Sigmoid colon (tissue), 7 donors: Measurements from ENCODE around the gene ST8SIA1. TPM values are rescaled to one million over a fixed set of nuclear protein-coding genes. Genes with fewer than 3 reads are reported as not detected.

Experiments used
- DNase-seq: peaks from one replicate; pipeline ENCODE4 v3.0.0-alpha.2; 2019
- H3K27ac ChIP-seq, 4 donors: fragments of 200-600 bp; sonication (generic); one replicate each; pipeline ENCODE4 v1.5.1; 2016 to 2019; ENCODE audit warnings: mild to moderate bottlenecking in 1 of 4
- H3K27me3 ChIP-seq, 3 donors: fragments of 200-600 bp; sonication (generic); one replicate each; pipeline ENCODE4 v1.5.1; 2019; ENCODE audit warnings: mild to moderate bottlenecking in 1 of 3
- H3K36me3 ChIP-seq, 4 donors: fragments of 200-600 bp; sonication (generic); one replicate each; pipeline ENCODE4 v1.5.1; 2016 to 2019
- H3K4me1 ChIP-seq, 4 donors: fragments of 200-600 bp; sonication (generic); one replicate each; pipeline ENCODE4 v1.5.1; 2017 to 2019
- H3K4me3 ChIP-seq, 4 donors: fragments of 200-600 bp; sonication (generic); one replicate each; pipeline ENCODE4 v1.5.1; 2017 to 2019; ENCODE audit warnings: mild to moderate bottlenecking in 2 of 4, moderate library complexity in 1 of 4
- H3K9me3 ChIP-seq, 4 donors: fragments of 200-600 bp in 3 of 4; sonication (generic) in 3 of 4; one replicate each; pipeline versions ENCODE4 v1.5.1 to v1.6.1; 2013 to 2019
- EP300 ChIP-seq, 4 donors: sonication (generic); formaldehyde crosslinking; IDR thresholded peaks; one replicate each; pipeline ENCODE4 v1.6.1; 2017; ENCODE audit warnings: antibody characterized with exemption in 4 of 4
- POLR2A ChIP-seq, 2 donors: fragments of 450-650 bp; IDR thresholded peaks; one replicate each; pipeline ENCODE4 v1.6.1; 2016; ENCODE audit warnings: antibody characterized with exemption in 2 of 2, mild to moderate bottlenecking in 2 of 2, moderate library complexity in 2 of 2
- POLR2AphosphoS5 ChIP-seq, 4 donors: sonication (generic); formaldehyde crosslinking; IDR thresholded peaks; one replicate each; pipeline ENCODE4 v1.6.1; 2017; ENCODE audit warnings: antibody characterized with exemption in 4 of 4
- WGBS, 2 donors: extraction: QIAGEN DNeasy Blood & Tissue Kit; methylation state at CpG; one replicate each; pipeline ENCODE4 v1.1.7; 2013; 5-methylcytosine and 5-hydroxymethylcytosine counted together
- intact Hi-C: fragments of 100-400 bp; cut with DNase I; formaldehyde crosslinking; loops from one replicate; pipeline ENCODE4 v1.15.1; 2023
- polyA plus RNA-seq, 3 donors: library from polyadenylated mRNA; stranded (reverse); fragments of 200-250 nt; gene quantifications; one replicate each; pipeline ENCODE4 v1.2.3, GENCODE V29; 2013
- total RNA-seq, 4 donors: library from RNA; depleted of rRNA; stranded (reverse); fragments of >200 nt; gene quantifications; one replicate each; pipeline ENCODE4 v1.1.0, GENCODE V29; 2016
- TF ChIP-seq, protein P1 (sequence below), 4 experiments: fragments of 450-650 bp in 3 of 4; fragments of 200-600 bp in 1 of 4; IDR thresholded peaks; one replicate each; pipeline ENCODE4 v1.5.1; 2016 to 2019; ENCODE audit warnings: antibody characterized with exemption in 4 of 4, mild to moderate bottlenecking in 3 of 4, moderate library complexity in 2 of 4
- donor health status: healthy with polysubstance abuse.
- donor health status: Bipolar disorder and iron deficiency.
- donor health status: healthy.

The ST8SIA1 gene
- total and polyA plus RNA-seq, 7 donors = 1.2 to 57.3 (median 17.4) TPM

DNA sequence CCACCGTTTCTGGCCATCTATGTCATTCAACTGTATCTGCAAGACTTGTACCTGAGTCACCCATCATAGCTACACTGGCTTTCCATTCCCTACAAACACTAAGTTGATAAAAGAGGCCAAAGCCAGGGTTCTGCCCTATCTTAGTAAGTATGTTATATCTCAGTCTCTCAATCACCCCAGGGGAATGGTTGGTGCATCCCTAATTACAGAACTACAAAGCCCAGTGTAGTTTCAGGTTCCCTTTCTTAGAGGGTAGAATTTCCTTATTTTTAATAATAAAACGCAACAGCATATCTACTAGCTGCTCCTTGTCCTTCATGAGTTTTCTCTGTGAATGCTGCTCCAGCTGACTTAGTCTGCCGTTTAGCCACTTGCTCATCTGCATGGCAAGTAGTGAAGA lies 57.6 kb downstream of the ST8SIA1 start:
- 75 to 85% methylated on average over 3 of the region's 3 CpGs for WGBS, 2 donors
- H3K4me3 ChIP-seq = no peak overlapping the region
- peaks cover 0 to 36% (median 27%) of the 10 kb centered on the region in 4 donors for H3K4me1 ChIP-seq
- H3K27me3 ChIP-seq = no peaks in the 10 kb centered on the region
- no peaks in the 10 kb centered on the region for H3K36me3 ChIP-seq
- intact Hi-C loops = loop anchor here (5.0 kb wide), 1 partner anchor 55 kb away; the partner anchor contains the start of gene ST8SIA1
- H3K27ac ChIP-seq = peak overlapping the region; percentile 82 to 88 (median 87)
- H3K9me3 ChIP-seq = no peaks in the 10 kb centered on the region
- TF ChIP-seq EP300 (IDR thresholded peaks at IDR 0.05) = no peak
- TF ChIP-seq POLR2AphosphoS5 (IDR thresholded peaks at IDR 0.05) = no peak
- TF ChIP-seq, protein P1, sequence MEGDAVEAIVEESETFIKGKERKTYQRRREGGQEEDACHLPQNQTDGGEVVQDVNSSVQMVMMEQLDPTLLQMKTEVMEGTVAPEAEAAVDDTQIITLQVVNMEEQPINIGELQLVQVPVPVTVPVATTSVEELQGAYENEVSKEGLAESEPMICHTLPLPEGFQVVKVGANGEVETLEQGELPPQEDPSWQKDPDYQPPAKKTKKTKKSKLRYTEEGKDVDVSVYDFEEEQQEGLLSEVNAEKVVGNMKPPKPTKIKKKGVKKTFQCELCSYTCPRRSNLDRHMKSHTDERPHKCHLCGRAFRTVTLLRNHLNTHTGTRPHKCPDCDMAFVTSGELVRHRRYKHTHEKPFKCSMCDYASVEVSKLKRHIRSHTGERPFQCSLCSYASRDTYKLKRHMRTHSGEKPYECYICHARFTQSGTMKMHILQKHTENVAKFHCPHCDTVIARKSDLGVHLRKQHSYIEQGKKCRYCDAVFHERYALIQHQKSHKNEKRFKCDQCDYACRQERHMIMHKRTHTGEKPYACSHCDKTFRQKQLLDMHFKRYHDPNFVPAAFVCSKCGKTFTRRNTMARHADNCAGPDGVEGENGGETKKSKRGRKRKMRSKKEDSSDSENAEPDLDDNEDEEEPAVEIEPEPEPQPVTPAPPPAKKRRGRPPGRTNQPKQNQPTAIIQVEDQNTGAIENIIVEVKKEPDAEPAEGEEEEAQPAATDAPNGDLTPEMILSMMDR (IDR thresholded peaks at IDR 0.05) = no peak
- no peak for TF ChIP-seq POLR2A (IDR thresholded peaks at IDR 0.05)
- no peak for DNase-seq

DNA sequence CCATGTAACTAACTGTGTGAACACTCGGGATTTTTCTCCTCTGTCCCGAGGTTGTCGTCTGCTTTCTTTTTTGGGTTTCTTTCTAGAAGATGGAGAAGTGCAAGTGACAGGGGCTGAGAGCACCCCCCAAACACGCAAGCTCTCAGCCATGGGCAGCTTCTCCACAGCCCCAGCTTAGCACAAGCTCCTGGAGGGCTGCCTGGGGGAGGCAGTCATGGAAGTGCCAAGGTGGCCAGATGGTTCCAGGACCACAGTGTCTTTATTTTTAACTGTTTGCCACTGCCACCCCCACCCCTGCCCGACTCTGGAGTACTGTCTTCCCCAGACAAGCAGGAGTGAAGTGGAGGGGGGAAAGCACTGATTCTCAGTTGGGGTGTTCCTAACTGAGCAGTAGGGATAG lies 58.2 kb downstream of the ST8SIA1 start:
- 78 to 83% methylated on average over 5 of the region's 5 CpGs for WGBS, 2 donors

DNA sequence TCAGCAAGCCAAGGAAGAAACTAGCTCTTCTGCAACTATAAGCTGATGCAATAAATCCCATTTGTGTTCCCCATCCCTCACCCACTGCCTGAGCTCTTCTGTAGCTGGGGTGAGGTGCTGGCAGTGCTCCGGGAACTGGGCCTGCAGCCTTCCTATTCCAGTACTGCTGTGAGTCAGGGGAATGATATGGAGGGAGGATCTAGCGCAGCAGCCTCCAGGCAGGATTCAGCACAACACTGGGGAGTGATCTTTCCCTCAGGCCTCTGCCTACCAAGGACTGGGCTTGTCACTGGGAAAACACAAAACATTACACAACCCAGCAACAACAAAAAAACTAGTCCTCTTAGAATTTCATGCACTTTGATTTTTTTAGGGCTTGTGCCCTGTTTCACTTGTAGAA lies 58.7 kb downstream of the ST8SIA1 start:
- DNase-seq = peak; percentile 98
- Histone ChIP-seq H3K27ac (peak overlapping the region; percentile 82 to 88 (median 87)), H3K9me3 (no peaks in the 10 kb centered on the region), H3K36me3 (no peaks in the 10 kb centered on the region), H3K4me1 (peaks cover 0 to 33% (median 28%) of the 10 kb centered on the region in 4 donors), H3K4me3 (no peak overlapping the region), H3K27me3 (no peaks in the 10 kb centered on the region)
- WGBS, 2 donors = 74 to 83% methylated on average over 2 of the region's 2 CpGs
- intact Hi-C loops = loop anchor here (5.0 kb wide), 1 partner anchor 56 kb away; the partner anchor contains the start of gene ST8SIA1
- TF ChIP-seq, protein P1 (IDR thresholded peaks at IDR 0.05) = no peak
- peak; percentile 57 to 77 (median 64) for TF ChIP-seq POLR2AphosphoS5 (IDR thresholded peaks at IDR 0.05)

More for the DNA sequence above, 58.2 kb downstream of the ST8SIA1 start:
- H3K27me3 ChIP-seq = no peaks in the 10 kb centered on the region
- H3K9me3 ChIP-seq = no peaks in the 10 kb centered on the region
- no peak for DNase-seq
- H3K4me1 ChIP-seq = peaks cover 0 to 33% (median 26%) of the 10 kb centered on the region in 4 donors
- peak overlapping the region; percentile 82 to 88 (median 87) for H3K27ac ChIP-seq
- no peaks in the 10 kb centered on the region for H3K36me3 ChIP-seq
- TF ChIP-seq POLR2A (IDR thresholded peaks at IDR 0.05) (no peak), EP300 (IDR thresholded peaks at IDR 0.05) (no peak), POLR2AphosphoS5 (IDR thresholded peaks at IDR 0.05) (no peak)
- intact Hi-C loops = loop anchor here (5.0 kb wide), 1 partner anchor 56 kb away; the partner anchor contains the start of gene ST8SIA1
- no peak overlapping the region for H3K4me3 ChIP-seq

DNA sequence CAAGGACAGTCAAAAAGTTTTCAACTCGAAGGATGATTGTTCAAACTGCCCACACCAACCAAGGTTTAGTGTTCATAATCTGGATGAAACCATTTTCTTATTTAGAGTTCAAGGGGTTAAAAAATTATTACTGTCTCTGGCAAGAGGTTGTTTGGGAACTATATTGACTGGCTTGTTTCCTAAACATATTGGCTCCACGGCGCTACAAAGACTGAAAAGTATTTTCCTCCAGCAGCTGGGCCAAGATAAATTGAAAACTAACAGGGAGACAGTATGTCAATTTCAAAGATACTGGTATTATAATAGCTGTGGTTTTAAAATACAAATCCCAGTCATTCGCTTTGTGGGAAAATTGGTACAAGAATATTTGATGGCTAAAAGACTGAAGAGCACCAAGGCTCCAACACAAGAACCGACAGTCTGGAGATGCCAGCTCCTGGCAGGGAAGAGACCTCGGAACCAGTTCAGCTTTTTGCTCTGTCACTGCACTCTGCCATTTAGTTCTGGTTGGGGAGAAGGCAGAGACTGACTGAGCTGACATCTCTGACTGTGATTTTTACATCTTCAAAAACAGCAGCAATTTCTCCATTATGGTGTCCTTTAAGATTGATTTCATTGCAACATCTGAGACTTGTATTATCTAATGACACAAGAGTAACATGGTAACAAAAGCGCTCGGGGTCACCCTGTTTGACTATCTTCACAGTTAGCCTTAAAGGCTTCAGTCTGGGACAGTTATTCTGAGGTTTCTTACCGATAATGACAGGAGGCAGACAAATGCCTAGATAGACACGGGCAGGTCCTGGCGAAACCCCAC lies 62.0 kb downstream of the ST8SIA1 start:
- H3K27me3 ChIP-seq = no peaks in the 10 kb centered on the region
- DNase-seq = no peak
- H3K36me3 ChIP-seq = no peaks in the 10 kb centered on the region
- no peak overlapping the region for H3K4me3 ChIP-seq
- intact Hi-C loops = no loop called here
- 79 to 83% methylated on average over 11 of the region's 11 CpGs for WGBS, 2 donors
- H3K9me3 ChIP-seq = no peaks in the 10 kb centered on the region
- H3K27ac ChIP-seq = peak overlapping the region in 3 of 4 donors; percentile 5 to 26 (median 26)
- H3K4me1 ChIP-seq = peaks cover 0 to 31% (median 29%) of the 10 kb centered on the region in 4 donors
- no peak for TF ChIP-seq POLR2A (IDR thresholded peaks at IDR 0.05)
- TF ChIP-seq, protein P1 (IDR thresholded peaks at IDR 0.05) = no peak
- no peak for TF ChIP-seq POLR2AphosphoS5 (IDR thresholded peaks at IDR 0.05)
- no peak for TF ChIP-seq EP300 (IDR thresholded peaks at IDR 0.05)

DNA sequence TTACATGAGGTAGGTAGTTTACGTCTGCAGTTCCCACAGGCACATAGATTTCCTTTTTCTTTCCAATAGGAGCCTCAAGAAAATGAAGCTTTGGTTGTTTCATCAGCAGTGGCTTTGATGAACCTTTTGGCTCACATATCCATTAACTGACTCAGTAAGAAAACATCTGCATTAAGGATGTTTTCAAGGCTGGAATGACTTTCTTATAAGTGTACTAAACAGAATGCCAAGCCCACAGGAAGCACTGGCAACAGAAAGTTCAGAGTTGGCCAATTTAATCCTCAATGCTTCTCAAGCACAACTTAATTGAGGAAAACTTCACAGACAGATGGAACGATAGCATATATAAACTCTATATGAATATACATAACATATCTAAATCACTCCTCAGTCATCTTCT lies 63.5 kb downstream of the ST8SIA1 start:
- intact Hi-C loops = no loop called here
- TF ChIP-seq EP300 (IDR thresholded peaks at IDR 0.05) (no peak), POLR2A (IDR thresholded peaks at IDR 0.05) (no peak), POLR2AphosphoS5 (IDR thresholded peaks at IDR 0.05) (peak in 1 of 4 donors; percentile 17)
- TF ChIP-seq, protein P1 (IDR thresholded peaks at IDR 0.05) = no peak
- WGBS, 2 donors = 87 to 92% methylated on average over 2 of the region's 2 CpGs

More for the DNA sequence above, 63.5 kb downstream of the ST8SIA1 start:
- H3K27ac ChIP-seq = peak overlapping the region in 1 of 4 donors; percentile 22
- no peaks in the 10 kb centered on the region for H3K36me3 ChIP-seq
- H3K27me3 ChIP-seq = no peaks in the 10 kb centered on the region
- H3K4me3 ChIP-seq = no peak overlapping the region
- no peaks in the 10 kb centered on the region for H3K9me3 ChIP-seq
- peaks cover 0 to 19% (median 15%) of the 10 kb centered on the region in 4 donors for H3K4me1 ChIP-seq
- DNase-seq = no peak
